OCI-LY1 (cell line): ENCODE results near the gene CLSTN2.

Experiments used
- H2AFZ ChIP-seq: fragments of 200-600 bp; sonication (generic), shearing (Covaris generic); 2 replicates; pipeline ENCODE4 v1.6.0; 2014; ENCODE audit warnings: antibody characterized with exemption, mild to moderate bottlenecking, low read length
- H3F3A ChIP-seq: fragments of 200-600 bp; sonication (generic), shearing (Covaris generic); 2 replicates; pipeline ENCODE4 v1.6.0; 2014; ENCODE audit warnings: mild to moderate bottlenecking, antibody characterized with exemption, low read length, moderate library complexity; ENCODE audit not compliant: insufficient read depth
- H3K27ac ChIP-seq: fragments of 200-600 bp; sonication (generic); 2 replicates; pipeline ENCODE4 v1.5.1; 2014; ENCODE audit warnings: low read length, mixed run types, mild to moderate bottlenecking, low read depth; ENCODE audit not compliant: poor library complexity, severe bottlenecking
- H3K27me3 ChIP-seq: fragments of 200-600 bp; sonication (generic); 2 replicates; pipeline ENCODE4 v1.6.0; 2014; ENCODE audit warnings: antibody characterized with exemption, mild to moderate bottlenecking, low read length, moderate library complexity; ENCODE audit not compliant: insufficient read depth
- H3K36me3 ChIP-seq: fragments of 200-600 bp; sonication (generic); 2 replicates; pipeline ENCODE4 v1.6.1; 2014; ENCODE audit warnings: mild to moderate bottlenecking, antibody characterized with exemption, low read length, moderate library complexity, mixed read lengths; ENCODE audit not compliant: insufficient read depth
- H3K4me1 ChIP-seq: fragments of 200-600 bp; sonication (generic); 2 replicates; pipeline ENCODE4 v1.5.1; 2014; ENCODE audit warnings: mild to moderate bottlenecking, low read length, moderate library complexity; ENCODE audit not compliant: insufficient read depth, severe bottlenecking
- H3K4me2 ChIP-seq: fragments of 200-600 bp; sonication (generic), shearing (Covaris generic); 2 replicates; pipeline ENCODE4 v1.6.1; 2014; ENCODE audit warnings: low read length
- H3K4me3 ChIP-seq: fragments of 200-600 bp; sonication (generic); 2 replicates; pipeline ENCODE4 v1.5.1; 2014; ENCODE audit warnings: low read length, low read depth, mild to moderate bottlenecking, mixed read lengths; ENCODE audit not compliant: poor library complexity, severe bottlenecking
- H3K79me2 ChIP-seq: fragments of 200-600 bp; shearing (Covaris generic); 2 replicates; pipeline ENCODE4 v1.6.1; 2016; ENCODE audit warnings: mixed run types, low read length, mixed read lengths; ENCODE audit not compliant: insufficient read depth
- H3K9ac ChIP-seq: fragments of 200-600 bp; sonication (generic), shearing (Covaris generic); 2 replicates; pipeline ENCODE4 v1.6.1; 2014; ENCODE audit warnings: mild to moderate bottlenecking, low read length, mixed read lengths
- H3K9me2 ChIP-seq: fragments of 200-600 bp; sonication (generic), shearing (Covaris generic); 2 replicates; pipeline ENCODE4 v1.6.1; 2014; ENCODE audit warnings: low read depth, mild to moderate bottlenecking, low read length, mixed read lengths
- H3K9me3 ChIP-seq: fragments of 200-600 bp; shearing (Covaris generic); 2 replicates; pipeline ENCODE4 v1.6.1; 2014; ENCODE audit warnings: low read length, mixed read lengths
- H4K20me1 ChIP-seq: fragments of 200-600 bp; sonication (generic), shearing (Covaris generic); 2 replicates; pipeline ENCODE4 v1.6.0; 2016; ENCODE audit warnings: mild to moderate bottlenecking, low read length; ENCODE audit not compliant: insufficient read depth
- EZH2 ChIP-seq: fragments of 200-600 bp; sonication (generic), shearing (Covaris generic); IDR thresholded peaks from 2 replicates; pipeline ENCODE4 v1.8.0; 2017; ENCODE audit warnings: borderline replicate concordance, mixed run types, mild to moderate bottlenecking, antibody characterized with exemption, low read length, moderate library complexity, mixed read lengths
- TF ChIP-seq, protein P1 (sequence below): fragments of 200-600 bp; sonication (generic), shearing (Covaris generic); IDR thresholded peaks from 2 replicates; pipeline ENCODE4 v1.5.1; 2017; ENCODE audit warnings: mild to moderate bottlenecking, antibody characterized with exemption, low read length, moderate library complexity, mixed read lengths

Gene CLSTN2

DNA sequence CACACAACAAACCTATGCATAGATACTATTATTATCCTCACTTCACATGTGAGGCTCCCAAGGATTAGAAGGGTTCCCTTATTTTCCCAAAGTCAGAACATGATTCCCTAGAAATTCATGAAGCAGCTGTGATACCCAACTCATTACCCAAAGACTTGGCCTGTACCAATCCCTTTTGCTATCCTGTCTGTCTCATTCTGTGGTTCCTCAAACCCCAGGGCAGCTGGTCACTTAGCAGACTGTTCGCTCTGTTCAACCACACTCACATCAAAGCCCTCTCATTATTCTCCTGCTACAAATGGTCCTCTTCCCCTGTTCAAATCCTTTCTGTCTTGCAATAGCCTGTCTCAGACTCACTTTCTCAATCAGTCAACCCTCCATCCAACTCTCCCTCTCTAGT, 588.6 kb downstream of the CLSTN2 start:
- no peak overlapping the region for H3K27ac ChIP-seq
- H3K9me3 ChIP-seq: no peaks in the 10 kb centered on the region
- H3K79me2 ChIP-seq: no peaks in the 10 kb centered on the region
- H3K9me2 ChIP-seq: no peaks in the 10 kb centered on the region
- no peaks in the 10 kb centered on the region for H3F3A ChIP-seq
- H3K4me2 ChIP-seq: no peak overlapping the region
- H4K20me1 ChIP-seq: no peaks in the 10 kb centered on the region
- H3K27me3 ChIP-seq: no peaks in the 10 kb centered on the region
- no peak overlapping the region for H3K9ac ChIP-seq
- no peak overlapping the region for H2AFZ ChIP-seq
- no peaks in the 10 kb centered on the region for H3K4me1 ChIP-seq
- H3K4me3 ChIP-seq: no peak overlapping the region
- no peaks in the 10 kb centered on the region for H3K36me3 ChIP-seq
- TF ChIP-seq EZH2: no peak
- TF ChIP-seq, protein P1, sequence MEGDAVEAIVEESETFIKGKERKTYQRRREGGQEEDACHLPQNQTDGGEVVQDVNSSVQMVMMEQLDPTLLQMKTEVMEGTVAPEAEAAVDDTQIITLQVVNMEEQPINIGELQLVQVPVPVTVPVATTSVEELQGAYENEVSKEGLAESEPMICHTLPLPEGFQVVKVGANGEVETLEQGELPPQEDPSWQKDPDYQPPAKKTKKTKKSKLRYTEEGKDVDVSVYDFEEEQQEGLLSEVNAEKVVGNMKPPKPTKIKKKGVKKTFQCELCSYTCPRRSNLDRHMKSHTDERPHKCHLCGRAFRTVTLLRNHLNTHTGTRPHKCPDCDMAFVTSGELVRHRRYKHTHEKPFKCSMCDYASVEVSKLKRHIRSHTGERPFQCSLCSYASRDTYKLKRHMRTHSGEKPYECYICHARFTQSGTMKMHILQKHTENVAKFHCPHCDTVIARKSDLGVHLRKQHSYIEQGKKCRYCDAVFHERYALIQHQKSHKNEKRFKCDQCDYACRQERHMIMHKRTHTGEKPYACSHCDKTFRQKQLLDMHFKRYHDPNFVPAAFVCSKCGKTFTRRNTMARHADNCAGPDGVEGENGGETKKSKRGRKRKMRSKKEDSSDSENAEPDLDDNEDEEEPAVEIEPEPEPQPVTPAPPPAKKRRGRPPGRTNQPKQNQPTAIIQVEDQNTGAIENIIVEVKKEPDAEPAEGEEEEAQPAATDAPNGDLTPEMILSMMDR: no peak

DNA sequence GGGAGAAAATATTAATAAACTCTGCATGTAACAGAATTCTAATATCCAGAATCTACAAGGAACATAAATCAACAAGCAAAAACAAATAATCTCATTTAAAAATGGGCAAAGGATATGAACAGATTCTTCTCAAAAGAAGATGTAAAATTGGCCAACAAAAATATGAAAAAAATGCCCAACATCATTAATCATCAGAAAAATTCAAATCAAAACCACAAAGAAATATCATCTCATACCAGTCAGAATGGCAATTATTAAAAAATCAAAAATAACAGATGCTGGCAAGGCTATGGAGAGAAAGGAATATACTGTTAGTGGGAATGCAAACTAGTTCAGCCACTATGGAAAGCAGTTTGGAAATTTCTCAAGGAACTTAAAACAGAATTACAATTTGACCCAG, 592.2 kb downstream of the CLSTN2 start:
- H2AFZ ChIP-seq: no peak overlapping the region
- no peak overlapping the region for H3K27ac ChIP-seq
- H3K4me3 ChIP-seq: no peak overlapping the region
- H3K9me2 ChIP-seq: no peaks in the 10 kb centered on the region
- no peaks in the 10 kb centered on the region for H3K27me3 ChIP-seq
- H3K36me3 ChIP-seq: no peaks in the 10 kb centered on the region
- no peaks in the 10 kb centered on the region for H3K79me2 ChIP-seq
- no peak overlapping the region for H3K4me2 ChIP-seq
- H3K4me1 ChIP-seq: no peaks in the 10 kb centered on the region
- TF ChIP-seq, protein P1: no peak
- no peak for TF ChIP-seq EZH2
- H3K9me3 ChIP-seq: no peaks in the 10 kb centered on the region
- no peaks in the 10 kb centered on the region for H3F3A ChIP-seq
- H3K9ac ChIP-seq: no peak overlapping the region
- H4K20me1 ChIP-seq: no peaks in the 10 kb centered on the region

DNA sequence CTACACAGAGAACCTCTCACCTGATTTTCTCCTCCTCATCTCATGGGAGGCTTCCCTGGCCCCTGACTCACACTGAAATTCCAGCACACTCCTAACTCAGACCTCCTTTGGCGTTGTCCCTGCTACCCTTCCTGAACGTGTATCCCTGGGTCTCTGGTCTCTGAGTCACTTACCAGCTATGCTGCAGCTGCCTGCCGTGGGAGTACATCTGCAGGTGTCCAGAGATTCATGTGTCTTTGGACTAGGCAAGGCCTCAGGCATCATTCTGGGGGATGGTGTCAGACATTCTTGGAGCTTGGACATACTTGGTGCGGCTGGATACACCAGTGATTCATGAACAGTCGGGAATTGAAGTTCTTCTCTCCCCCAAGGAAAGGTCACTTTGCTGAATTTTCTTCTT, 594.1 kb downstream of the CLSTN2 start:
- Histone ChIP-seq H3K79me2 (no peaks in the 10 kb centered on the region), H3K9me2 (no peaks in the 10 kb centered on the region), H3K9me3 (no peaks in the 10 kb centered on the region), H3K27ac (no peak overlapping the region), H4K20me1 (no peaks in the 10 kb centered on the region), H3K9ac (no peak overlapping the region), H3K36me3 (no peaks in the 10 kb centered on the region), H3K4me3 (no peak overlapping the region), H3K4me1 (no peaks in the 10 kb centered on the region), H2AFZ (no peak overlapping the region), H3K27me3 (no peaks in the 10 kb centered on the region), H3K4me2 (no peak overlapping the region), H3F3A (no peaks in the 10 kb centered on the region)
- TF ChIP-seq EZH2: no peak
- TF ChIP-seq, protein P1: no peak
